Vagina (tissue), 2 donors: ENCODE data around the gene CASP12. TPM values are rescaled to one million over a fixed set of nuclear protein-coding genes. Genes with fewer than 3 reads are reported as not detected.
A peak's percentile ranks its signal among the peaks of the same experiment; 100 is the strongest.
"Not testable (repeated sequence)": the region's sequence is repeated elsewhere in the genome, so short reads cannot be mapped to it uniquely, and the experiment has no call there.

Experiments used
- DNase-seq, 2 donors: peaks; one replicate each; pipeline ENCODE4 v3.0.0-alpha.2; 2017; ENCODE audit errors: extremely low spot score in 2 of 2
- H3K27ac ChIP-seq: fragments of 200-600 bp; sonication (generic); one replicate; pipeline ENCODE4 v1.5.1; 2019
- H3K27me3 ChIP-seq: fragments of 200-600 bp; sonication (generic); one replicate; pipeline ENCODE4 v1.5.1; 2019
- H3K36me3 ChIP-seq, 2 donors: fragments of 200-600 bp; sonication (generic); one replicate each; pipeline ENCODE4 v1.5.1; 2017 to 2019
- H3K4me1 ChIP-seq: fragments of 200-600 bp; sonication (generic); one replicate; pipeline ENCODE4 v1.5.1; 2019
- H3K4me3 ChIP-seq, 2 donors: fragments of 200-600 bp; sonication (generic); 1 replicate in 1 of 2; 2 replicates in 1 of 2; pipeline ENCODE4 v1.5.1; 2016 to 2019
- H3K9me3 ChIP-seq: fragments of 200-600 bp; sonication (generic); one replicate; pipeline ENCODE4 v1.5.1; 2019
- CTCF ChIP-seq, 3 experiments: fragments of 450-650 bp in 2 of 3; fragments of 200-600 bp in 1 of 3; sonication (generic) in 1 of 3; IDR thresholded peaks; one replicate each; pipeline ENCODE4 v1.5.1; 2017 to 2019; ENCODE audit warnings: antibody characterized with exemption in 3 of 3, mild to moderate bottlenecking in 2 of 3, moderate library complexity in 2 of 3
- POLR2A ChIP-seq, 2 donors: fragments of 450-650 bp; IDR thresholded peaks; one replicate each; pipeline ENCODE4 v1.6.1; 2017; ENCODE audit warnings: antibody characterized with exemption in 2 of 2, mild to moderate bottlenecking in 2 of 2, moderate library complexity in 2 of 2
- POLR2AphosphoS5 ChIP-seq, 2 donors: sonication (generic); formaldehyde crosslinking; IDR thresholded peaks; one replicate each; pipeline ENCODE4 v1.9.0; 2017; ENCODE audit warnings: antibody characterized with exemption in 2 of 2, mild to moderate bottlenecking in 2 of 2, low read depth in 1 of 2; ENCODE audit not compliant: insufficient read depth in 1 of 2
- intact Hi-C: fragments of 100-400 bp; cut with DNase I; formaldehyde crosslinking; loops from one replicate; pipeline ENCODE4 v1.15.1; 2023
- total RNA-seq: library from RNA; depleted of rRNA; stranded (reverse); fragments of >200 nt; gene quantifications from one replicate; pipeline ENCODE4 v1.2.3, GENCODE V29; 2016

Gene CASP12
- 7.4 TPM for total RNA-seq

- H3K36me3 ChIP-seq = no peaks in the 10 kb centered on the region
- H3K9me3 ChIP-seq = no peaks in the 10 kb centered on the region
- intact Hi-C loops = no loop called here
- H3K4me1 ChIP-seq = peaks cover 22% of the 10 kb centered on the region
- TF ChIP-seq POLR2AphosphoS5 (IDR thresholded peaks at IDR 0.05; ENCODE audit: insufficient read depth in 1 of 2, low read depth in 1 of 2) (peak in 1 of 2 donors; percentile 83), POLR2A (IDR thresholded peaks at IDR 0.05) (no peak)
- H3K4me3 ChIP-seq = peak within 1 kb of the TSS; percentile 20 to 36
- H3K27ac ChIP-seq = peak within 1 kb of the TSS; percentile 78
- DNase-seq = no peak
- H3K27me3 ChIP-seq = no peaks in the 10 kb centered on the region
Measured at GRCh38 chr11:104897891-104898684, at the start of gene CASP12. Gene CASP12, minus strand, starts transcription at chr11:104898460.

GRCh38 chr11:104946907-104947306 lies 48.6 kb upstream of the CASP12 start:
- DNase-seq = no peak
- TF ChIP-seq CTCF (IDR thresholded peaks at IDR 0.05) = peak in 2 of 3 experiments; percentile 22 to 43
- TF ChIP-seq POLR2AphosphoS5 (IDR thresholded peaks at IDR 0.05; ENCODE audit: insufficient read depth in 1 of 2, low read depth in 1 of 2) = no peak
- Histone ChIP-seq H3K36me3 (peaks cover 0 to 49% of the 10 kb centered on the region in 2 donors), H3K4me1 (no peaks in the 10 kb centered on the region), H3K27me3 (no peaks in the 10 kb centered on the region), H3K27ac (no peak overlapping the region), H3K9me3 (no peaks in the 10 kb centered on the region), H3K4me3 (no peak overlapping the region)
- intact Hi-C loops = no loop called here

GRCh38 chr11:104944076-104944475 lies 45.8 kb upstream of the CASP12 start:
- H3K27me3 ChIP-seq = no peaks in the 10 kb centered on the region
- H3K27ac ChIP-seq = no peak overlapping the region
- H3K4me3 ChIP-seq = no peak overlapping the region
- H3K9me3 ChIP-seq = no peaks in the 10 kb centered on the region
- TF ChIP-seq POLR2A (IDR thresholded peaks at IDR 0.05) (no peak), POLR2AphosphoS5 (IDR thresholded peaks at IDR 0.05; ENCODE audit: insufficient read depth in 1 of 2, low read depth in 1 of 2) (no peak), CTCF (IDR thresholded peaks at IDR 0.05) (no peak)
- peaks cover 0 to 20% of the 10 kb centered on the region in 2 donors for H3K36me3 ChIP-seq
- H3K4me1 ChIP-seq = no peaks in the 10 kb centered on the region
- intact Hi-C loops = no loop called here
- no peak for DNase-seq

- H3K36me3 ChIP-seq = peaks cover 0 to 16% of the 10 kb centered on the region in 2 donors
- intact Hi-C loops = no loop called here
Measured at GRCh38 chr11:104943561-104943960, 45.3 kb upstream of the CASP12 start.

GRCh38 chr11:104934594-104934993 lies 36.3 kb upstream of the CASP12 start:
- Histone ChIP-seq H3K9me3 (no peaks in the 10 kb centered on the region), H3K4me3 (no peak overlapping the region), H3K27ac (no peak overlapping the region), H3K4me1 (no peaks in the 10 kb centered on the region), H3K27me3 (no peaks in the 10 kb centered on the region), H3K36me3 (no peaks in the 10 kb centered on the region)
- intact Hi-C loops = no loop called here
- DNase-seq = no peak
- TF ChIP-seq POLR2A (IDR thresholded peaks at IDR 0.05) (no peak), POLR2AphosphoS5 (IDR thresholded peaks at IDR 0.05; ENCODE audit: insufficient read depth in 1 of 2, low read depth in 1 of 2) (no peak), CTCF (IDR thresholded peaks at IDR 0.05) (no peak)

More at GRCh38 chr11:104943561-104943960, 45.3 kb upstream of the CASP12 start:
- no peak for TF ChIP-seq POLR2AphosphoS5 (IDR thresholded peaks at IDR 0.05; ENCODE audit: insufficient read depth in 1 of 2, low read depth in 1 of 2)
- no peak for TF ChIP-seq POLR2A (IDR thresholded peaks at IDR 0.05)
- TF ChIP-seq CTCF (IDR thresholded peaks at IDR 0.05) = no peak
- Histone ChIP-seq H3K27ac (no peak overlapping the region), H3K4me1 (no peaks in the 10 kb centered on the region), H3K9me3 (no peaks in the 10 kb centered on the region), H3K4me3 (no peak overlapping the region), H3K27me3 (no peaks in the 10 kb centered on the region)
- DNase-seq = no peak

- not testable (repeated sequence) for H3K36me3 ChIP-seq
Measured at GRCh38 chr11:104934073-104934472, 35.8 kb upstream of the CASP12 start.

More at GRCh38 chr11:104934073-104934472, 35.8 kb upstream of the CASP12 start:
- DNase-seq, H3K9me3 ChIP-seq, H3K4me1 ChIP-seq, H3K4me3 ChIP-seq, H3K27me3 ChIP-seq, intact Hi-C loops, H3K27ac ChIP-seq: not testable (repeated sequence)
